HAP-1 (cell line): ENCODE measurements around the gene TGM4.

Experiments
- DNase-seq, 2 experiments: peaks; one replicate each; pipeline ENCODE4 v3.0.0-alpha.2; 2016 to 2020; ENCODE audit warnings: low spot score in 2 of 2
- H3K27me3 ChIP-seq: fragments of 250-450 bp; sonication (Bioruptor Pico); 2 replicates; pipeline ENCODE4 v1.5.1; 2020; ENCODE audit warnings: low read depth, mild to moderate bottlenecking, moderate library complexity
- H3K36me3 ChIP-seq: fragments of 250-450 bp; sonication (Bioruptor Pico); replicated peaks from 2 replicates; pipeline ENCODE4 v1.5.1; 2020; ENCODE audit warnings: mild to moderate bottlenecking
- H3K4me1 ChIP-seq: fragments of 250-450 bp; sonication (Bioruptor Pico); 2 replicates; pipeline ENCODE4 v1.5.1; 2020; ENCODE audit warnings: mild to moderate bottlenecking
- H3K4me3 ChIP-seq: fragments of 250-450 bp; sonication (Bioruptor Pico); 2 replicates; pipeline ENCODE4 v1.5.1; 2020; ENCODE audit warnings: mild to moderate bottlenecking, moderate library complexity
- H3K9me3 ChIP-seq: fragments of 250-450 bp; sonication (Bioruptor Pico); 2 replicates; pipeline ENCODE4 v1.5.1; 2020; ENCODE audit warnings: mild to moderate bottlenecking, moderate library complexity
- in situ Hi-C: fragments of 300-500 bp; cut with MboI; formaldehyde crosslinking; loops from 3 replicates; pipeline ENCODE4 v1.14.3; 2020; ENCODE audit warnings: low sequenced_read_pairs, inconsistent platforms, mixed read lengths

The TGM4 gene

DNA sequence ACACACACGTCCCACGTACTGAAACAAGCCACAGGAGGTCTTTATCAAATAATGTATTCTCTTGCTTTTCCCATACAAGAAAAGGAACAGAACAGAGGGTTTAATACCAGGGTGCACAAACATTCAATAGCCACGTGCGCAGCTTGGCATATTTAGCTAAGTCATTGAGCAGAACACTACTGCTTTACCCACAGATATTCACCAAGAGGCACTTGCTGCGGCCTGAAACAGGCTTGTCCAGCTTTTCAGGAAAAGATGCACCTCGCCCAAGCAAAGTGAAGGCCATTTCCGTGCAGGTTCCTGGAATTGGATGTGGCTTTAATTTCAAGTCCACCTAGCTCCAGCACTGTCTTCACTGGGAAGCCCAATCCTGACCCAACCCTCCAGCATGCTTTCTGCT lies 84.0 kb downstream of the TGM4 start:
- in situ Hi-C loops = no loop called here
- Histone ChIP-seq H3K36me3 (0 out of 2 replicates have a peak, but pooled peaks cover 3% of the 10 kb centered on the region), H3K27me3 (no peaks in the 10 kb centered on the region), H3K4me1 (peaks cover 12% of the 10 kb centered on the region), H3K9me3 (no peaks in the 10 kb centered on the region), H3K4me3 (no peak overlapping the region)
- DNase-seq = no peak

DNA sequence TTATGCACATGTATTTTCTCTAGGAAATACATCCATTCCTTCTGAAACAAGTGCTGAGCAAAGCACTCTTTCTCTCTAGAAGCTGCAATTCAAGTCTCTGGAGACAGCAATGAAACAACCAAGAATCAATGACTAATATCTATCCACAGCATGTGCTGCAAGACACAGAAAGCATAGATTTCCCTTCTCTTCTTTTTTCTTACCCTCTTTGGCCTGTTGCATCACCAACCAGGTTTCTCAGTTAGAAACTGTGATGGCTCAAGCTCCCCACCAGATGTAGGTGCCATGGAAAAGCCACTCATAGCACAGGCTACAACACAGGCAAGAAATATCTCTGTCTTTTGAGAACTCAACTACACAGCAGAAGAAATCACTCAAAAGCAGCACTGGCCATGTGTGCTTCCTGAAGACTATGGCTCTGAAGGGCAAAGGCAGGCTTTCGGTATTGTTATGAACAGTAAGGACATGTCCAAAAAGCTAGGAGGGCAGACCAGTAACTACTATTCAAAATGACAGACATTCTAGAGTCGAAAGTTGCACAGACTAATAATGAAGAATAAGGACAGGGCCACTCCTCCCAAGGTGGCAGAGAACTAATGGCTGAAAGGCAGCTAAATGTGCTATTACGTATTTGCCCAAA lies 86.1 kb downstream of the TGM4 start:
- H3K27me3 ChIP-seq = no peaks in the 10 kb centered on the region
- H3K4me1 ChIP-seq = peaks cover 12% of the 10 kb centered on the region
- H3K9me3 ChIP-seq = no peaks in the 10 kb centered on the region
- 0 out of 2 replicates have a peak, but pooled peaks cover 3% of the 10 kb centered on the region for H3K36me3 ChIP-seq
- H3K4me3 ChIP-seq = no peak overlapping the region
- in situ Hi-C loops = no loop called here
- no peak for DNase-seq

DNA sequence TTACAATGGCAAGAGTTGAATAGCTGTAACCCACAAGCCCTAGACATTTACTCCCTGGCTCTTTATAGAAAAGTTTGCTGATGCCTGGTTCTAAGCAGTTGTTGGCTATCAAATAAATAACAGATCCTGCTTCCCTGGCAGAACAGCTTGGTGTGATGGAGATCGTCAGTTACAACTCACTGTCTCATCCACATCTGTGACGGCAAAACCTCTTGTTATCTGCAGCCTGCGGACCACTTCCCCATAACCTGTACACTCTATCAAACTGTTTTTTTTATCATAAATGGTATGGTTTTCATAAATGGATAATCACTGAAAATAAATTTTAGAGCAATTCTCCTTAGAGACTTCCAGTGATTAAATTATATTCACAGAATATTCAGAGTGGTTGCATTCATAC lies 87.5 kb downstream of the TGM4 start:
- Histone ChIP-seq H3K4me1 (peaks cover 12% of the 10 kb centered on the region), H3K4me3 (no peak overlapping the region), H3K36me3 (0 out of 2 replicates have a peak, but pooled peaks cover 3% of the 10 kb centered on the region), H3K27me3 (no peaks in the 10 kb centered on the region), H3K9me3 (no peaks in the 10 kb centered on the region)
- in situ Hi-C loops = no loop called here
- no peak for DNase-seq

DNA sequence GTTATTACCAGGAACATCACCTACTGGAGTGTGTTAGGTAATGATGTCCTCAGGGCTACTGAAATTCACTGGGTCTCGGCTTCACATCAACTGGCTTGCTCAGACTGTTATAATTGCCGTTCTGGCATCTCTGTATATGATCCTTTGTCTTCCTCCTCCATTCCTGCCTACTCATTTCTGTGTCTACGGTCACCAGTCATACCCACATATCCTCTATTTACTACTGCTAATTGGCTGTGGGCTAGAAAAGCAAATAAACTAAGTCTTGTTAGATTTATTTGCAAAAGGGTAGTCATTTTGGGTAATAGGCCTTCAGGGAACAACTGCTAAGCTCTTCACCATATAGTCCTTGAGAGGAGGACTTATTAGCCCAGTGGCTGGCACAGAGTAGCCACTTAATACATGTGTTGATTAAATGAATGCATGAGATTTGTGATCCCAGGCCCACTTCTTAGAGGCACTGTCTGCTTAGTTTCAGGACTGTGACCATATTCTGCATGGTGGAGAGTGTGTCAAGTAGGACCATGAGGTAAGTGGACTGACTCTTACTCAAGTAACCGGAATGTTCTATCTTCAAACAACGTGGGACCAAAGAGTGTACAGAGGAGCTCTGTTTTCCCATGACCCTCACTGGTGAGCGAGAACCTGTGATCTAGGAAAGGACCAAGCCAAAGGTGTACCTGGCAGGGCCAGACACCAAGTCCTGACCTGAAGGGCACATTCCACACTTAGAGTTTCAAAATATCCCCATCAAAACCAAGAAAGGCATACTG lies 88.4 kb downstream of the TGM4 start:
- no peak for DNase-seq
- peaks cover 12% of the 10 kb centered on the region for H3K4me1 ChIP-seq
- 0 out of 2 replicates have a peak, but pooled peaks cover 3% of the 10 kb centered on the region for H3K36me3 ChIP-seq
- H3K4me3 ChIP-seq = no peak overlapping the region
- in situ Hi-C loops = no loop called here
- H3K9me3 ChIP-seq = no peaks in the 10 kb centered on the region
- H3K27me3 ChIP-seq = no peaks in the 10 kb centered on the region

DNA sequence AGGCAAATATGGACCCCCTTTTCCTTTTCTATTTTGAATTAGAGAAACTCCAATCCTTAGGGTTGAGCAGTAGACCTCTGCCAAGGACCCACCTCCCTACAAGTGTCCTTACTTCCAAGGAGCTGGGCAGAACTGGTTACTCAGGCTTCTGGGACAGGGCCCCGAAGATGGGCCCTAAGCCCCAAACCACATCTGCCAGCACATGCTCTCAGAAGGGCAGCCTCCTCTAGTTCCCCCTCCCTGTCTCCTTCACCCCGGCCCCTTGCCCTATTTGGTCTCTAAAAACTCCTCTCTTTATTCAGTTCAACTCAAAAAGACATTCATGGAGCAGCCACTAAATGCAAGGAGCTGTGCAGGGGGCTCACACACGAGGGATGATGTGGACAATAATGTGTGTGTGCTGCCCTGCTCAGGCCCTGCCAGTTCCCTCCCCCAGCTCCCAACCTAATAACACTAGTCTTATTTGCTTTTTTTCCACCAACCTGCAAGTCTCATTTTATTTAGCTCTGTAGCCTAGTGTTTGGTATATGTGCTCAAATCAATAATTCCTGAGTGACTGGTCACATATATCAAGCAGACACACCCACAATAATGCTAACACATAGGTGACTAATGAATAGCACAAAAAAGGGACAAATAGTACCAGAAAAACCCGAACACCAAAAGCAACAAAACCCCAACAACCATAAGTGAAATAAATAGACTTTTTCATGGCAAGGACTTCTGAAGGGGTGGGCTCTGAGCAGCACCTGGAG lies 89.3 kb downstream of the TGM4 start:
- Histone ChIP-seq H3K4me3 (no peak overlapping the region), H3K27me3 (no peaks in the 10 kb centered on the region), H3K9me3 (no peaks in the 10 kb centered on the region), H3K36me3 (no peaks in the 10 kb centered on the region), H3K4me1 (peaks cover 12% of the 10 kb centered on the region)
- no peak for DNase-seq
- in situ Hi-C loops = no loop called here
